Liver (tissue), 9 donors: ENCODE measurements around the gene ANKFN1. TPM values are rescaled to one million over a fixed set of nuclear protein-coding genes. Genes with fewer than 3 reads are reported as not detected.

Experiments
- DNase-seq: peaks from one replicate; pipeline ENCODE4 v3.0.0-alpha.2; 2017; ENCODE audit warnings: low spot score
- H3K27ac ChIP-seq, 2 donors: one replicate each; pipeline ENCODE4 v1.7.0; 2013; ENCODE audit warnings: inconsistent platforms in 2 of 2, low read length in 2 of 2, control low read depth in 1 of 2, low read depth in 1 of 2, mild to moderate bottlenecking in 1 of 2
- H3K27me3 ChIP-seq, 4 donors: one replicate each; pipeline versions ENCODE4 v1.6.1 to v1.7.0; 2013; ENCODE audit warnings: low read length in 3 of 4, inconsistent platforms in 1 of 4, mild to moderate bottlenecking in 1 of 4, moderate library complexity in 1 of 4; ENCODE audit not compliant: control insufficient read depth in 4 of 4, insufficient read depth in 4 of 4
- H3K36me3 ChIP-seq, 4 donors: one replicate each; pipeline versions ENCODE4 v1.6.1 to v1.7.0; 2013; ENCODE audit warnings: low read length in 3 of 4, mild to moderate bottlenecking in 3 of 4, low read depth in 1 of 4, moderate library complexity in 1 of 4; ENCODE audit not compliant: control insufficient read depth in 4 of 4, insufficient read depth in 3 of 4
- H3K4me1 ChIP-seq, 4 donors: one replicate each; pipeline versions ENCODE4 v1.6.1 to v1.7.0; 2013; ENCODE audit warnings: low read length in 3 of 4, mild to moderate bottlenecking in 3 of 4, moderate library complexity in 1 of 4; ENCODE audit not compliant: control insufficient read depth in 4 of 4, insufficient read depth in 4 of 4
- H3K4me3 ChIP-seq, 3 donors: one replicate each; pipeline versions ENCODE4 v1.6.1 to v1.7.0; 2013; ENCODE audit warnings: low read length in 3 of 3, control low read depth in 1 of 3, low read depth in 1 of 3, mild to moderate bottlenecking in 1 of 3
- H3K9ac ChIP-seq, 2 donors: one replicate each; pipeline ENCODE4 v1.7.0; 2013; ENCODE audit warnings: low read length in 2 of 2, mild to moderate bottlenecking in 2 of 2, moderate library complexity in 2 of 2, control low read depth in 1 of 2, low read depth in 1 of 2
- H3K9me3 ChIP-seq, 4 donors: one replicate each; pipeline versions ENCODE4 v1.6.1 to v1.7.0; 2013; ENCODE audit warnings: low read length in 3 of 4; ENCODE audit not compliant: control insufficient read depth in 4 of 4
- EGR1 ChIP-seq, 2 donors: IDR thresholded peaks; 2 replicates each; pipeline ENCODE4 v1.6.1; 2016 to 2018; ENCODE audit warnings: antibody characterized with exemption in 2 of 2, low read depth in 2 of 2
- FOXA1 ChIP-seq: IDR thresholded peaks from 2 replicates; pipeline ENCODE4 v1.6.1; 2016; ENCODE audit warnings: antibody characterized with exemption
- FOXA2 ChIP-seq: IDR thresholded peaks from 2 replicates; pipeline ENCODE4 v1.6.1; 2016; ENCODE audit warnings: antibody characterized with exemption
- GABPA ChIP-seq, 2 donors: IDR thresholded peaks in 1 of 2; conservative IDR thresholded peaks in 1 of 2; 2 replicates each; pipeline ENCODE4 v1.6.1; 2016; ENCODE audit warnings: antibody characterized with exemption in 2 of 2, mild to moderate bottlenecking in 1 of 2, moderate library complexity in 1 of 2
- HNF4A ChIP-seq, 2 donors: conservative IDR thresholded peaks; 2 replicates each; pipeline ENCODE4 v1.6.1; 2016; ENCODE audit warnings: antibody characterized with exemption in 2 of 2, mild to moderate bottlenecking in 2 of 2
- HNF4G ChIP-seq: IDR thresholded peaks from 2 replicates; pipeline ENCODE4 v1.6.1; 2016; ENCODE audit warnings: antibody characterized with exemption
- JUND ChIP-seq, 2 donors: IDR thresholded peaks; 2 replicates each; pipeline ENCODE4 v1.6.1; 2016; ENCODE audit warnings: antibody characterized with exemption in 2 of 2
- NR2F2 ChIP-seq: IDR thresholded peaks from 2 replicates; pipeline ENCODE4 v1.6.1; 2016; ENCODE audit warnings: antibody characterized with exemption
- RAD21 ChIP-seq, 2 donors: IDR thresholded peaks; 2 replicates each; pipeline ENCODE4 v1.6.1; 2016; ENCODE audit warnings: antibody characterized with exemption in 2 of 2, mild to moderate bottlenecking in 2 of 2
- RXRA ChIP-seq, 2 donors: IDR thresholded peaks; 2 replicates each; pipeline ENCODE4 v1.6.1; 2017 to 2018; ENCODE audit warnings: antibody characterized with exemption in 2 of 2, mild to moderate bottlenecking in 1 of 2
- SP1 ChIP-seq: IDR thresholded peaks from 2 replicates; pipeline ENCODE4 v1.6.1; 2018; ENCODE audit warnings: antibody characterized with exemption, mild to moderate bottlenecking
- TAF1 ChIP-seq: conservative IDR thresholded peaks from 2 replicates; pipeline ENCODE4 v1.6.1; 2016; ENCODE audit warnings: antibody characterized with exemption, mild to moderate bottlenecking
- YY1 ChIP-seq: IDR thresholded peaks from 2 replicates; pipeline ENCODE4 v1.6.1; 2016; ENCODE audit warnings: antibody characterized with exemption, mild to moderate bottlenecking
- WGBS: extraction: QIAGEN DNeasy Blood & Tissue Kit; methylation state at CpG from one replicate; pipeline ENCODE4 v1.1.7; 2013; 5-methylcytosine and 5-hydroxymethylcytosine counted together
- polyA plus RNA-seq, 2 donors: library from polyadenylated mRNA; stranded (reverse) in 1 of 2; unstranded in 1 of 2; fragments of 200-250 nt in 1 of 2; fragments of >200 nt in 1 of 2; fragmentation: Nextera tagmentation in 1 of 2; extraction: Ambion mirVana in 1 of 2; gene quantifications; one replicate each; pipeline versions ENCODE4 v1.2.1 to v1.2.3, GENCODE V29; 2013 to 2015
- total RNA-seq, 2 donors: library from RNA; depleted of rRNA; stranded (reverse); fragments of >200 nt; gene quantifications; one replicate each; pipeline ENCODE4 v1.2.3, GENCODE V29; 2014
- TF ChIP-seq, protein P1 (sequence below): fragments of 150-350 bp; IDR thresholded peaks from 2 replicates; pipeline ENCODE4 v1.5.1; 2017; ENCODE audit warnings: improper control_type of control experiment, low read depth, low read length; ENCODE audit not compliant: missing input control
- TF ChIP-seq, protein P2 (sequence below): IDR thresholded peaks from 2 replicates; pipeline ENCODE4 v1.6.1; 2016; ENCODE audit warnings: antibody characterized with exemption
- TF ChIP-seq, protein P3 (sequence below): IDR thresholded peaks from 2 replicates; pipeline ENCODE4 v1.6.1; 2016; ENCODE audit warnings: antibody characterized with exemption
- TF ChIP-seq, protein P4 (sequence below): IDR thresholded peaks from 2 replicates; pipeline ENCODE4 v1.6.1; 2016; ENCODE audit warnings: antibody characterized with exemption
- TF ChIP-seq, protein P5 (sequence below): IDR thresholded peaks from 2 replicates; pipeline ENCODE4 v1.6.1; 2016; ENCODE audit warnings: antibody characterized with exemption, mild to moderate bottlenecking
- donor health status: healthy.
- donor health status: healthy.
- donor health status: healthy.
- donor health status: healthy.
- donor health status: healthy.

The ANKFN1 gene
- total and polyA plus RNA-seq, 4 donors, result not detected

DNA sequence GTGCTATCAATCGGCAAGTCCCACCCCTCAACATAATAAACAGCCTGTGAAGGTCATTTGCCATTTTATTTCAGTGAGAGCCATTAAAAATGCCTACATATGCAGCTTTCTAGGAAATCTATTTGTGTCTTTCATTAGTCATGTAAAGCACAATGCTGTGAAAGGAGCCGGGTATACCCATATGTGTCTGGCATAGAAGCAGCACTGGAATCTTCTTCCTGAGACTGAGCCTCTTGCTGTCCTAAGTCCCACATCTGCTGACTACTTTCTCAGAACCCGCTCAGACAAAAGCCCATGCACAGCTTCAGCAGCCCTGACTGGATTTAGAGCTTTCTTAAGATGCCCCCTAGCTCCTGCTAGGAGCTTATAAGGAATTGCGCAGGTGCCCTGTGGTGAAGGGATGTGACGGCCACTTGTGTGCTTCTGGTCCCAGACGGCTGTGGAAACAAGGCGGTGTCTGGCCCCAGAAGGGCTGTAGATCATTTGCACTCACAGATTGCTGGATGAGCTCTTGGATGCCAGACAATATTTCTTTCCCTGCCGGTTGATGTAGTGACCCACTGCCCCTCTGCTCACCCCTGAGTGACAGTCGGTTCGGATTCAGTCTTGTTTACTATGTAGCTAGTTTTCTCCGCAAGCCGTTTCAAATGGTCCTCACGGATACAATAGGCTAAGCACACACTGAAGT lies 172.2 kb downstream of the ANKFN1 start:
- Histone ChIP-seq H3K4me3 (no peak overlapping the region), H3K9me3 (no peaks in the 10 kb centered on the region), H3K4me1 (no peaks in the 10 kb centered on the region), H3K27me3 (peaks cover 0 to 12% (median 0%) of the 10 kb centered on the region in 4 donors), H3K9ac (no peak overlapping the region), H3K27ac (no peak overlapping the region), H3K36me3 (no peaks in the 10 kb centered on the region)
- DNase-seq, result no peak
- no peak for TF ChIP-seq FOXA1
- TF ChIP-seq GABPA (IDR thresholded peaks at IDR 0.05 in 1 of 2, conservative IDR thresholded peaks at IDR 0.05 in 1 of 2), result no peak
- TF ChIP-seq TAF1, result no peak
- TF ChIP-seq, protein P1, sequence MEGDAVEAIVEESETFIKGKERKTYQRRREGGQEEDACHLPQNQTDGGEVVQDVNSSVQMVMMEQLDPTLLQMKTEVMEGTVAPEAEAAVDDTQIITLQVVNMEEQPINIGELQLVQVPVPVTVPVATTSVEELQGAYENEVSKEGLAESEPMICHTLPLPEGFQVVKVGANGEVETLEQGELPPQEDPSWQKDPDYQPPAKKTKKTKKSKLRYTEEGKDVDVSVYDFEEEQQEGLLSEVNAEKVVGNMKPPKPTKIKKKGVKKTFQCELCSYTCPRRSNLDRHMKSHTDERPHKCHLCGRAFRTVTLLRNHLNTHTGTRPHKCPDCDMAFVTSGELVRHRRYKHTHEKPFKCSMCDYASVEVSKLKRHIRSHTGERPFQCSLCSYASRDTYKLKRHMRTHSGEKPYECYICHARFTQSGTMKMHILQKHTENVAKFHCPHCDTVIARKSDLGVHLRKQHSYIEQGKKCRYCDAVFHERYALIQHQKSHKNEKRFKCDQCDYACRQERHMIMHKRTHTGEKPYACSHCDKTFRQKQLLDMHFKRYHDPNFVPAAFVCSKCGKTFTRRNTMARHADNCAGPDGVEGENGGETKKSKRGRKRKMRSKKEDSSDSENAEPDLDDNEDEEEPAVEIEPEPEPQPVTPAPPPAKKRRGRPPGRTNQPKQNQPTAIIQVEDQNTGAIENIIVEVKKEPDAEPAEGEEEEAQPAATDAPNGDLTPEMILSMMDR, result no peak
- no peak for TF ChIP-seq RAD21 (IDR thresholded peaks at IDR 0.05)
- TF ChIP-seq, protein P2, sequence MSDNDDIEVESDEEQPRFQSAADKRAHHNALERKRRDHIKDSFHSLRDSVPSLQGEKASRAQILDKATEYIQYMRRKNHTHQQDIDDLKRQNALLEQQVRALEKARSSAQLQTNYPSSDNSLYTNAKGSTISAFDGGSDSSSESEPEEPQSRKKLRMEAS, result no peak
- TF ChIP-seq NR2F2, result no peak
- TF ChIP-seq FOXA2, result no peak
- TF ChIP-seq YY1, result no peak
- no peak for TF ChIP-seq JUND (IDR thresholded peaks at IDR 0.05)
- TF ChIP-seq RXRA (IDR thresholded peaks at IDR 0.05), result no peak
- TF ChIP-seq, protein P3, sequence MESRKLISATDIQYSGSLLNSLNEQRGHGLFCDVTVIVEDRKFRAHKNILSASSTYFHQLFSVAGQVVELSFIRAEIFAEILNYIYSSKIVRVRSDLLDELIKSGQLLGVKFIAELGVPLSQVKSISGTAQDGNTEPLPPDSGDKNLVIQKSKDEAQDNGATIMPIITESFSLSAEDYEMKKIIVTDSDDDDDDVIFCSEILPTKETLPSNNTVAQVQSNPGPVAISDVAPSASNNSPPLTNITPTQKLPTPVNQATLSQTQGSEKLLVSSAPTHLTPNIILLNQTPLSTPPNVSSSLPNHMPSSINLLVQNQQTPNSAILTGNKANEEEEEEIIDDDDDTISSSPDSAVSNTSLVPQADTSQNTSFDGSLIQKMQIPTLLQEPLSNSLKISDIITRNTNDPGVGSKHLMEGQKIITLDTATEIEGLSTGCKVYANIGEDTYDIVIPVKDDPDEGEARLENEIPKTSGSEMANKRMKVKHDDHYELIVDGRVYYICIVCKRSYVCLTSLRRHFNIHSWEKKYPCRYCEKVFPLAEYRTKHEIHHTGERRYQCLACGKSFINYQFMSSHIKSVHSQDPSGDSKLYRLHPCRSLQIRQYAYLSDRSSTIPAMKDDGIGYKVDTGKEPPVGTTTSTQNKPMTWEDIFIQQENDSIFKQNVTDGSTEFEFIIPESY, result no peak
- TF ChIP-seq EGR1 (IDR thresholded peaks at IDR 0.05; ENCODE audit: low read depth in 2 of 2), result no peak
- TF ChIP-seq, protein P4, sequence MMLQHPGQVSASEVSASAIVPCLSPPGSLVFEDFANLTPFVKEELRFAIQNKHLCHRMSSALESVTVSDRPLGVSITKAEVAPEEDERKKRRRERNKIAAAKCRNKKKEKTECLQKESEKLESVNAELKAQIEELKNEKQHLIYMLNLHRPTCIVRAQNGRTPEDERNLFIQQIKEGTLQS, result no peak
- no peak for TF ChIP-seq HNF4G
- TF ChIP-seq SP1, result no peak
- TF ChIP-seq, protein P5, sequence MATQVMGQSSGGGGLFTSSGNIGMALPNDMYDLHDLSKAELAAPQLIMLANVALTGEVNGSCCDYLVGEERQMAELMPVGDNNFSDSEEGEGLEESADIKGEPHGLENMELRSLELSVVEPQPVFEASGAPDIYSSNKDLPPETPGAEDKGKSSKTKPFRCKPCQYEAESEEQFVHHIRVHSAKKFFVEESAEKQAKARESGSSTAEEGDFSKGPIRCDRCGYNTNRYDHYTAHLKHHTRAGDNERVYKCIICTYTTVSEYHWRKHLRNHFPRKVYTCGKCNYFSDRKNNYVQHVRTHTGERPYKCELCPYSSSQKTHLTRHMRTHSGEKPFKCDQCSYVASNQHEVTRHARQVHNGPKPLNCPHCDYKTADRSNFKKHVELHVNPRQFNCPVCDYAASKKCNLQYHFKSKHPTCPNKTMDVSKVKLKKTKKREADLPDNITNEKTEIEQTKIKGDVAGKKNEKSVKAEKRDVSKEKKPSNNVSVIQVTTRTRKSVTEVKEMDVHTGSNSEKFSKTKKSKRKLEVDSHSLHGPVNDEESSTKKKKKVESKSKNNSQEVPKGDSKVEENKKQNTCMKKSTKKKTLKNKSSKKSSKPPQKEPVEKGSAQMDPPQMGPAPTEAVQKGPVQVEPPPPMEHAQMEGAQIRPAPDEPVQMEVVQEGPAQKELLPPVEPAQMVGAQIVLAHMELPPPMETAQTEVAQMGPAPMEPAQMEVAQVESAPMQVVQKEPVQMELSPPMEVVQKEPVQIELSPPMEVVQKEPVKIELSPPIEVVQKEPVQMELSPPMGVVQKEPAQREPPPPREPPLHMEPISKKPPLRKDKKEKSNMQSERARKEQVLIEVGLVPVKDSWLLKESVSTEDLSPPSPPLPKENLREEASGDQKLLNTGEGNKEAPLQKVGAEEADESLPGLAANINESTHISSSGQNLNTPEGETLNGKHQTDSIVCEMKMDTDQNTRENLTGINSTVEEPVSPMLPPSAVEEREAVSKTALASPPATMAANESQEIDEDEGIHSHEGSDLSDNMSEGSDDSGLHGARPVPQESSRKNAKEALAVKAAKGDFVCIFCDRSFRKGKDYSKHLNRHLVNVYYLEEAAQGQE, result no peak
- TF ChIP-seq HNF4A (conservative IDR thresholded peaks at IDR 0.05), result no peak
- 66% methylated on average over 13 of the region's 13 CpGs for WGBS
